GM18870 (cell line): ENCODE measurements around the gene TAF3.

ENCODE experiments used
- ATAC-seq: cut with Tn5 transposase; IDR thresholded peaks from one replicate; pipeline ENCODE4 v1.9.1; 2021; ENCODE audit warnings: moderate library complexity; ENCODE audit not compliant: unreplicated experiment

TAF3 gene

GRCh38 chr10:8032558-8032957 is 214.3 kb downstream of the TAF3 start:
- no peak for ATAC-seq

GRCh38 chr10:8033812-8034465 is 215.6 kb downstream of the TAF3 start:
- no peak for ATAC-seq

- ATAC-seq: no peak
Observed at GRCh38 chr10:8034466-8035005, 216.2 kb downstream of the TAF3 start.

- ATAC-seq: no peak
Observed at GRCh38 chr10:8035006-8035640, 216.8 kb downstream of the TAF3 start.

GRCh38 chr10:8035641-8036470 is 217.6 kb downstream of the TAF3 start:
- ATAC-seq: no peak

- no peak for ATAC-seq
Observed at GRCh38 chr10:8036506-8037198, 218.3 kb downstream of the TAF3 start.

GRCh38 chr10:8037199-8037801 is 219.0 kb downstream of the TAF3 start:
- ATAC-seq: no peak

GRCh38 chr10:8037941-8038894 is 219.9 kb downstream of the TAF3 start:
- no peak for ATAC-seq

- ATAC-seq: no peak
Observed at GRCh38 chr10:8039321-8039881, 221.1 kb downstream of the TAF3 start.

GRCh38 chr10:8040651-8041050 is 222.3 kb downstream of the TAF3 start:
- no peak for ATAC-seq

- ATAC-seq: no peak
Observed at GRCh38 chr10:8041284-8041991, 223.1 kb downstream of the TAF3 start.

GRCh38 chr10:8041992-8042720 is 223.9 kb downstream of the TAF3 start:
- no peak for ATAC-seq

- no peak for ATAC-seq
Observed at GRCh38 chr10:8042721-8043568, 224.6 kb downstream of the TAF3 start.

- no peak for ATAC-seq
Observed at GRCh38 chr10:8043569-8044306, 225.4 kb downstream of the TAF3 start.

- ATAC-seq: no peak
Observed at GRCh38 chr10:8044331-8044907, 226.1 kb downstream of the TAF3 start.
